IPS DF 6.9 (cell line): ENCODE results near the gene STK32B.

ENCODE experiments used
- DNase-seq: peaks from one replicate; pipeline ENCODE4 v3.0.0-alpha.2; 2013; ENCODE audit warnings: low read depth, low spot score
- H3K27ac ChIP-seq: one replicate; pipeline ENCODE4 v1.5.1; 2013; ENCODE audit warnings: low read length, control low read depth
- H3K27me3 ChIP-seq: 2 replicates; pipeline ENCODE4 v1.6.1; 2013; ENCODE audit warnings: mild to moderate bottlenecking, low read length; ENCODE audit not compliant: control insufficient read depth, insufficient read depth
- H3K36me3 ChIP-seq: 2 replicates; pipeline ENCODE4 v1.6.1; 2013; ENCODE audit warnings: low read length; ENCODE audit not compliant: control insufficient read depth, insufficient read depth
- H3K4me1 ChIP-seq: 2 replicates; pipeline ENCODE4 v1.6.1; 2013; ENCODE audit warnings: low read length; ENCODE audit not compliant: control insufficient read depth, insufficient read depth
- H3K4me3 ChIP-seq: 2 replicates; pipeline ENCODE4 v1.5.1; 2013; ENCODE audit warnings: mild to moderate bottlenecking, low read length
- H3K9me3 ChIP-seq: 2 replicates; pipeline ENCODE4 v1.6.1; 2013; ENCODE audit warnings: low read length, inconsistent platforms; ENCODE audit not compliant: control insufficient read depth, insufficient read depth
- WGBS: extraction: QIAGEN DNeasy Blood & Tissue Kit; methylation state at CpG from one replicate; pipeline ENCODE4 v1.1.7; 2013; ENCODE audit warnings: mixed read lengths, missing lambda C conversion rate; ENCODE audit not compliant: insufficient read length, insufficient coverage; 5-methylcytosine and 5-hydroxymethylcytosine counted together

Gene STK32B

DNA sequence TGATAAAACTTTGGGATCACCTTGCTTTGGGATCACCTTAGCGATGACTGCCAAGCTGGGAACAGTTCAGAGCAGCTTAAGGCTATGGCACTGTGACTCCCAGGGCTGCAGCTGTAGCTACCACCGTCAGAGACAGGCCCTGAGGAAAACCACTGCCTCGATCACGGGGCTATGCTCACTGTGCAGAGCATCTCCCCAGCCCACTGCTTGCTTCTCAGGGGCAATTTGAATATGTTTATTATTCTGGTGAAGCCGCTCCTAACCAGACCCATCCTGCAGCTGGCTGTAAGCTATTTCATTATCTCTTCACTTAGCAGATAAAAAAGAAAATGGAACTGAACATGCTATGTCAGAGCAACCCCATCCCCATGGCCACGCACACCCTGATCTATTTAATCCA, 328.6 kb downstream of the STK32B start:
- no peaks in the 10 kb centered on the region for H3K9me3 ChIP-seq
- no peak overlapping the region for H3K27ac ChIP-seq
- WGBS, result no CpG with 5 or more reads among the region's 6 CpGs
- H3K27me3 ChIP-seq, result no peaks in the 10 kb centered on the region
- H3K4me3 ChIP-seq, result no peak overlapping the region
- H3K36me3 ChIP-seq, result no peaks in the 10 kb centered on the region
- no peaks in the 10 kb centered on the region for H3K4me1 ChIP-seq
- no peak for DNase-seq

DNA sequence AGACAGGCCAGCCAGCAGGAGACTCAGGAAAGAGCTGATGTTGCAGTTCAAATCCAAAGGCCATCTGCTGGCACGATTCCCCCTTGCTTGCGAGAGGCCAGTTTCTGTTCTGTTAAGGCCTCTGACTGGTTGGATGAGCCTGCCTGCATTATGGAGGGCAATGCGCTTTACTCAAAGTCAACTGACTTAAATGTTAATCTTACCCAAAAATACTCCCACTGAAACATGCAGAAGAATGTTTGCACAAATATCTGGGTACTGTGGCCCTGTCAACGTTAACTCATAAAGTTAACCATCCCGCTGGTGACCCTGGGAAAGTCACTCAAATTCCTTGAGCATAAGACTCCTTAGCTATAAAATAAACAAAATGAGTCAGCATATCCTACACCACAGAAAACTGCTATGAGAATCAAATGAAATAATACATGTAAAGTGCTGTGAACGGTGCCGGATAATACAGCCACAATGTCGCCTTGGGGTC, 330.7 kb downstream of the STK32B start:
- no peak overlapping the region for H3K4me3 ChIP-seq
- H3K36me3 ChIP-seq, result no peaks in the 10 kb centered on the region
- no peaks in the 10 kb centered on the region for H3K9me3 ChIP-seq
- no CpG with 5 or more reads among the region's 8 CpGs for WGBS
- H3K27me3 ChIP-seq, result no peaks in the 10 kb centered on the region
- H3K27ac ChIP-seq, result no peak overlapping the region
- no peak for DNase-seq
- H3K4me1 ChIP-seq, result no peaks in the 10 kb centered on the region

- DNase-seq, result no peak
- WGBS, result no CpG with 5 or more reads among the region's 11 CpGs
These were observed 332.1 kb downstream of the STK32B start for GRCh38 chr4:5383191-5383980.

DNA sequence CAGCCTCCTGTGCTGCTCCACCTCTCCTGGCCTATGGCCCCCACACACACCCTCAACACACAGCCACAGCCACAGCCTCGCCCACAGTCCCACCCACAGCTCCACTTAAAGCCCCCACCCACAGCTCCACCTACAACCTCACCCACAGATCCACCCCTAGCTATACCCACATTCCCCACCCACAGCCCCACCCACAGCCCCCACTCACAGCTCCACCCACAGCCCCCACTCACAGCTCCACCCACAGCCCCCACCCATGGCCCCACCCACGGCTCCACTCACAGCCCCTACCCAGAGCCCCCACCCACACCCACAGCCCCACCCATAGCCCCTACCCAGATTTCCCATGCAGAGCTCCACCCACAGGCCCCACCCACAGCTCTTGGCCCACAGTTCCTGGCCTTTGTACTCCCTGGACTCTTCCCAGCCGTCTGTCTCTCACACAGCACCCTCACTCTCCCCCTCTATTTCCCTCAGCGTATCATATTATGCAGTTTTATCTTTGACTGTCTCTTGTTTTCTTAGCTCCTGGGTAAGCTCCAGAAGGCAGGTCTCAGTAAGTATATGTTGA, 334.5 kb downstream of the STK32B start:
- no peak overlapping the region for H3K27ac ChIP-seq
- no CpG with 5 or more reads among the region's 4 CpGs for WGBS

More at GRCh38 chr4:5383191-5383980, 332.1 kb downstream of the STK32B start:
- Histone ChIP-seq H3K27me3 (no peaks in the 10 kb centered on the region), H3K27ac (no peak overlapping the region), H3K4me1 (no peaks in the 10 kb centered on the region), H3K4me3 (no peak overlapping the region), H3K36me3 (no peaks in the 10 kb centered on the region), H3K9me3 (no peaks in the 10 kb centered on the region)

DNA sequence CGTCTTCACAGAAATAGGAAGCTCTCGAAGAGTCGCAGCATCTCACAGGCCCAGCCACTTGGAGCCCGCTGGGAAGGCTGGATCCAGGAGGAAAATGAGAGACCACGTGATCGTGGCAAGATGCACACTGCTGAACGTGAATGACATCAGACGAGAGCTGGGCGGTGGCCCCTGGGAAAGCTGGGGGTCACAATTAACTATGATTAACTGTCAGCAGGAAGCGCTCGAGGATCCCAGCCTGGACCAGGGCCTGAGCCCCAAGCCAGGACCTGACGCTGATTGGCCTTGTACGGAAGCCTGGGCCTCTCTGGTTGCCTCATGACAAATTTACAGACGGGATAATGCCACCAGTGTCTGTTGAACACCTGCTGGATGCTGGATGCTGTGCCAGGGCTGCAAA, 335.6 kb downstream of the STK32B start:
- Histone ChIP-seq H3K36me3 (no peaks in the 10 kb centered on the region), H3K27me3 (no peaks in the 10 kb centered on the region), H3K9me3 (no peaks in the 10 kb centered on the region), H3K4me3 (no peak overlapping the region), H3K4me1 (no peaks in the 10 kb centered on the region), H3K27ac (no peak overlapping the region)
- DNase-seq, result no peak
- WGBS, result no CpG with 5 or more reads among the region's 14 CpGs

More for the DNA sequence above, 334.5 kb downstream of the STK32B start:
- Histone ChIP-seq H3K4me1 (no peaks in the 10 kb centered on the region), H3K4me3 (no peak overlapping the region), H3K36me3 (no peaks in the 10 kb centered on the region), H3K9me3 (no peaks in the 10 kb centered on the region), H3K27me3 (no peaks in the 10 kb centered on the region)
- no peak for DNase-seq

DNA sequence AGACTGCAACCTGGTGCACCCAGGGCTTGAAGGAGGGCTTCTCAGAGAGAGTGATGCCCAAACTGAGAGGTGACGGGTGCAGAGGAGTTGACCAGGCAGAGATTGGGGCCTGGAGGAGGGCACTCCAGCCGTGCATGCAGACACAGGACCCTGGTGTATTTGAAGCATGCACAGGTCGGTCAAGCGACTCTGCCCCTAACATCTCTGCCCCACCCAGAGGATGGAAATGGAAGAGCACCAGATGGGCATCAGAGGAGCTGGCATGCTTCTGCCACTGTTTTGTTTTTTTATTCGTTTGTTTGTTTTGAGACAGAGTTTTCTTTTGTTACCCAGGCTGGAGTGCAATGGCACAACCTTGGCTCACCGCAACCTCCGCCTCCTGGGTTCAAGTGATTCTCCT, 336.2 kb downstream of the STK32B start:
- DNase-seq, result no peak
- no peak overlapping the region for H3K4me3 ChIP-seq
- WGBS, result no CpG with 5 or more reads among the region's 7 CpGs

GRCh38 chr4:5389756-5390310, 338.6 kb downstream of the STK32B start:
- no CpG with 5 or more reads among the region's 3 CpGs for WGBS
- no peak overlapping the region for H3K27ac ChIP-seq
- no peaks in the 10 kb centered on the region for H3K4me1 ChIP-seq
- no peaks in the 10 kb centered on the region for H3K36me3 ChIP-seq
- no peaks in the 10 kb centered on the region for H3K27me3 ChIP-seq
- H3K4me3 ChIP-seq, result no peak overlapping the region
- no peak for DNase-seq
- H3K9me3 ChIP-seq, result no peaks in the 10 kb centered on the region

More for the DNA sequence above, 336.2 kb downstream of the STK32B start:
- Histone ChIP-seq H3K27ac (no peak overlapping the region), H3K36me3 (no peaks in the 10 kb centered on the region), H3K4me1 (no peaks in the 10 kb centered on the region), H3K9me3 (no peaks in the 10 kb centered on the region), H3K27me3 (no peaks in the 10 kb centered on the region)

- Histone ChIP-seq H3K9me3 (no peaks in the 10 kb centered on the region), H3K36me3 (no peaks in the 10 kb centered on the region), H3K4me3 (no peak overlapping the region), H3K27ac (no peak overlapping the region), H3K4me1 (no peaks in the 10 kb centered on the region), H3K27me3 (no peaks in the 10 kb centered on the region)
- no CpG with 5 or more reads among the region's 4 CpGs for WGBS
- DNase-seq, result no peak
These were observed 340.2 kb downstream of the STK32B start for GRCh38 chr4:5391492-5391891.

DNA sequence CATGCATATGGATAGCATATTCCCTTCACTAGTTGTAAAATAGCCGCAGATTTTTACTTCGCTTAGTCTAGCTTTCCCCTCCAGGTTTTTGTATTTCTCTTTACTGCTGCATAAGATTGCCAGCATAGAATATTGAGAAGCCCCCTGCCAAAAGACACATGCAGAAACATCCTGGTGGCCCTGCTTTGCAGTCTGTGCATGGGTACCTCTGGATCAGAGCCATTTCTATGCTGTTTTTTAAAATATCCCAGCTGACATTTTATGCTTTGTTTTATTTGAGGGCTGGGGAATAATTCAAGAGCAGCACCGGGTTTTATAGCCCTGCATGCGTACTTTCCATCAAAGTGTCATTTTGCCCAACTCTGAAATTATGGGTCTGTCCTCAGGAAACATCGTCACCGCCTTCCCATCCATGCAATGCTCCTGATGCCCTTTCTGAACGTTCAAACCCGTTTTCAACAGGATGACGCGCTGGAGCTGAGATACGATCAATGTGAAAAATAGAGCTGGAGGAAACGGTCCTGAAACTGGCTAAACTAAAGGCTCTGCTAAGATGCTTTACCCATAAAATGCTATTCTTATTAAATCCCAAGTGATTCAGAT, 342.7 kb downstream of the STK32B start:
- no peak overlapping the region for H3K4me3 ChIP-seq
- no peak for DNase-seq
- no CpG with 5 or more reads among the region's 12 CpGs for WGBS
- no peaks in the 10 kb centered on the region for H3K9me3 ChIP-seq
- no peaks in the 10 kb centered on the region for H3K36me3 ChIP-seq
- no peaks in the 10 kb centered on the region for H3K27me3 ChIP-seq
- H3K4me1 ChIP-seq, result peaks cover 1% of the 10 kb centered on the region; the same call in 1 of the 2 replicates
- no peak overlapping the region for H3K27ac ChIP-seq

DNA sequence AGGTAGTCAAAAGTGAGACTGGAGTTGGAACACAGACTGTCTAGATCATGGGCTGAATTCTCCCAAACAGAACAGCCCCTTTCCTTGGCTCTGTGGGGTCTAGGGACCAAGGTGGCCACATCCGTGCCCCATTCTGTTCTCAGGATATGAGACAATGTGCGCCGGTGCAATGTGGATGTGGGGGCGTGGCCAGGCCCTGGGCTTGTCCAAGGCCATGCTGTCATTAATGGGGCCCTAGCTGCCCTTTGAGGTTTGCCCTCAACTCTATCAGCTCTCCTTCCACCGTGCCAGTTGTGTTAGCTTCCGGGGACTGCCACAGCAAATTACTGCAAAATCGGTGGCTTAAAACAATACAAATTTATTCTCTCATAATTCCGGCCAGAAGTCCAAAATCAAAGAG, 344.5 kb downstream of the STK32B start:
- Histone ChIP-seq H3K36me3 (no peaks in the 10 kb centered on the region), H3K27me3 (no peaks in the 10 kb centered on the region), H3K4me3 (no peak overlapping the region), H3K4me1 (peaks cover 1% of the 10 kb centered on the region; the same call in 1 of the 2 replicates), H3K27ac (no peak overlapping the region), H3K9me3 (no peaks in the 10 kb centered on the region)
- no CpG with 5 or more reads among the region's 8 CpGs for WGBS
- DNase-seq, result no peak
